Ovary (tissue), 9 donors: ENCODE data around the gene HMG20A. TPM values are rescaled to one million over a fixed set of nuclear protein-coding genes. Genes with fewer than 3 reads are reported as not detected.

Source experiments
- DNase-seq, 5 donors: peaks; one replicate each; pipeline ENCODE4 v3.0.0-alpha.2; 2019 to 2020
- H3K27ac ChIP-seq, 2 donors: fragments of 200-600 bp; one replicate each; pipeline versions ENCODE4 v1.5.1 to v1.8.0; 2019 to 2022
- H3K27me3 ChIP-seq: fragments of 200-600 bp; one replicate; pipeline ENCODE4 v1.8.0; 2022
- H3K36me3 ChIP-seq: fragments of 200-600 bp; sonication (generic); one replicate; pipeline ENCODE4 v1.5.1; 2019
- H3K4me1 ChIP-seq: one replicate; pipeline ENCODE4 v1.8.1; 2013; ENCODE audit warnings: mild to moderate bottlenecking, moderate library complexity; ENCODE audit not compliant: insufficient read depth
- H3K4me3 ChIP-seq: fragments of 200-600 bp; sonication (generic); one replicate; pipeline ENCODE4 v1.5.1; 2017
- H3K9me3 ChIP-seq, 2 donors: fragments of 200-600 bp in 1 of 2; sonication (generic) in 1 of 2; one replicate each; pipeline versions ENCODE4 v1.5.1 to v1.8.1; 2013 to 2019; ENCODE audit warnings: mild to moderate bottlenecking in 1 of 2, moderate library complexity in 1 of 2
- CTCF ChIP-seq, 3 donors: fragments of 450-650 bp in 2 of 3; fragments of 200-600 bp in 1 of 3; IDR thresholded peaks; one replicate each; pipeline versions ENCODE4 v1.5.1 to v1.8.0; 2016 to 2022; ENCODE audit warnings: antibody characterized with exemption in 3 of 3, mild to moderate bottlenecking in 1 of 3
- EP300 ChIP-seq: sonication (generic); formaldehyde crosslinking; IDR thresholded peaks from one replicate; pipeline ENCODE4 v1.6.1; 2017; ENCODE audit warnings: antibody characterized with exemption
- POLR2A ChIP-seq: fragments of 450-650 bp; IDR thresholded peaks from one replicate; pipeline ENCODE4 v1.6.1; 2017; ENCODE audit warnings: antibody characterized with exemption, mild to moderate bottlenecking, moderate library complexity
- WGBS, 3 donors: extraction: QIAGEN DNeasy Blood & Tissue Kit in 1 of 3; methylation state at CpG; one replicate each; pipeline versions ENCODE4 v1.1.5 to v1.1.7; 2013 to 2017; 5-methylcytosine and 5-hydroxymethylcytosine counted together
- intact Hi-C, 4 donors: fragments of 100-400 bp; cut with DNase I; formaldehyde crosslinking; loops; one replicate each; pipeline versions ENCODE4 v1.11.0 to v1.15.1; 2022 to 2023
- polyA plus RNA-seq, 2 donors: library from polyadenylated mRNA; stranded (reverse); fragments of 200-250 nt in 1 of 2; fragments of 350-450 nt in 1 of 2; fragmentation: Illumina TruSeq in 1 of 2; extraction: RNeasy Lipid Tissue Mini Kit (QIAGEN cat#74804) in 1 of 2; gene quantifications; one replicate each; pipeline ENCODE4 v1.2.3, GENCODE V29; 2013 to 2014
- total RNA-seq, 7 donors: library from RNA; depleted of rRNA in 2 of 7; stranded (reverse); fragments of >200 nt in 2 of 7; fragmentation: NEBNext Ultra II Directional in 3 of 7; extraction: Animal tissue kit (Norgen Biotek cat#: 25700) in 3 of 7; gene quantifications; one replicate each; pipeline versions ENCODE4 v1.1.0 to v1.2.4, GENCODE V29; 2016 to 2023
- donor health status: DM: no; HTN: no; CAD: no; lungs with moderate emphysema.
- donor health status: DM: no; HTN: no; CAD: no.
- donor health status: Bipolar disorder and iron deficiency.
- donor health status: DM: yes; HTN: yes; CAD: no.
- donor health status: DM: no; HTN: no; CAD: no.
- donor health status: DM: yes; HTN: yes; CAD: no.

Gene HMG20A
- total and polyA plus RNA-seq, 9 donors, result 18.2 to 53.4 (median 34.9) TPM

GRCh38 chr15:77531191-77532000, 110.7 kb downstream of the HMG20A start:
- Histone ChIP-seq H3K9me3 (no peaks in the 10 kb centered on the region), H3K27ac (no peak overlapping the region), H3K27me3 (no peaks in the 10 kb centered on the region), H3K4me3 (no peak overlapping the region), H3K36me3 (no peaks in the 10 kb centered on the region), H3K4me1 (peaks cover 25% of the 10 kb centered on the region)
- TF ChIP-seq EP300 (no peak), POLR2A (no peak), CTCF (IDR thresholded peaks at IDR 0.05) (no peak)
- 88 to 94% (median 91%) methylated on average over 26 of the region's 26 CpGs for WGBS, 3 donors
- DNase-seq, result peak in 2 of 5 donors; percentile 14 to 29
- intact Hi-C loops, result no loop called here

- intact Hi-C loops, result no loop called here
- DNase-seq, result peak in 2 of 5 donors; percentile 3 to 13
- TF ChIP-seq EP300, result no peak
- no peak for TF ChIP-seq CTCF (IDR thresholded peaks at IDR 0.05)
- TF ChIP-seq POLR2A, result no peak
- no peak overlapping the region for H3K27ac ChIP-seq
- WGBS, 3 donors, result 87 to 90% (median 87%) methylated on average over 3 of the region's 3 CpGs
- H3K9me3 ChIP-seq, result no peaks in the 10 kb centered on the region
- no peaks in the 10 kb centered on the region for H3K36me3 ChIP-seq
- H3K4me3 ChIP-seq, result no peak overlapping the region
- H3K4me1 ChIP-seq, result peaks cover 19% of the 10 kb centered on the region
- no peaks in the 10 kb centered on the region for H3K27me3 ChIP-seq
Measured at GRCh38 chr15:77532067-77532710, 111.5 kb downstream of the HMG20A start.

GRCh38 chr15:77532846-77533245, 112.2 kb downstream of the HMG20A start:
- DNase-seq, result peak in 2 of 5 donors; percentile 12 to 13
- Histone ChIP-seq H3K36me3 (no peaks in the 10 kb centered on the region), H3K27me3 (no peaks in the 10 kb centered on the region), H3K4me1 (peaks cover 13% of the 10 kb centered on the region), H3K27ac (no peak overlapping the region), H3K4me3 (no peak overlapping the region), H3K9me3 (no peaks in the 10 kb centered on the region)
- 79 to 88% (median 83%) methylated on average over 7 of the region's 7 CpGs for WGBS, 3 donors
- intact Hi-C loops, result loop anchor here in 1 of 4 donors (1.0 kb wide), 1 partner anchor 420 kb away; no protein-coding TSS in a partner anchor
- TF ChIP-seq CTCF (IDR thresholded peaks at IDR 0.05) (no peak), POLR2A (no peak), EP300 (no peak)

- DNase-seq, result peak in 2 of 5 donors; percentile 10 to 14
- TF ChIP-seq POLR2A (no peak), CTCF (IDR thresholded peaks at IDR 0.05) (no peak), EP300 (no peak)
- H3K4me3 ChIP-seq, result no peak overlapping the region
- H3K36me3 ChIP-seq, result no peaks in the 10 kb centered on the region
- WGBS, 3 donors, result 41 to 51% (median 45%) methylated on average over 13 of the region's 13 CpGs
- H3K27me3 ChIP-seq, result no peaks in the 10 kb centered on the region
- H3K4me1 ChIP-seq, result peaks cover 5% of the 10 kb centered on the region
- H3K9me3 ChIP-seq, result no peaks in the 10 kb centered on the region
- H3K27ac ChIP-seq, result no peak overlapping the region
- intact Hi-C loops, result loop anchor here in 1 of 4 donors (1.0 kb wide), 1 partner anchor 421 kb away; no protein-coding TSS in a partner anchor
Measured at GRCh38 chr15:77533578-77534430, 113.1 kb downstream of the HMG20A start.
